Cardiac fibroblast (primary cell): ENCODE data around the gene CEP63.

ENCODE experiments used
- DNase-seq, 2 donors: peaks; one replicate each; pipeline versions ENCODE4 v3.0.0 to v3.0.0-alpha.2; 2010; ENCODE audit warnings: low read depth in 2 of 2
- H3K4me3 ChIP-seq, 2 donors: replicated peaks in 1 of 2; 1 replicate in 1 of 2; 2 replicates in 1 of 2; pipeline ENCODE4 v1.5.1; 2011; ENCODE audit warnings: low read depth in 2 of 2, low read length in 2 of 2, mild to moderate bottlenecking in 2 of 2, moderate library complexity in 1 of 2
- CTCF ChIP-seq: IDR thresholded peaks from one replicate; pipeline ENCODE4 v1.5.1; 2011; ENCODE audit warnings: low read depth, mild to moderate bottlenecking, low read length, inconsistent platforms

Gene CEP63

GRCh38 chr3:134608771-134609435, 123.0 kb downstream of the CEP63 start:
- DNase-seq: no peak
- TF ChIP-seq CTCF: no peak
- no peak overlapping the region for H3K4me3 ChIP-seq

GRCh38 chr3:134609821-134610431, 124.1 kb downstream of the CEP63 start:
- no peak for TF ChIP-seq CTCF
- DNase-seq: no peak
- no peak overlapping the region for H3K4me3 ChIP-seq

- DNase-seq: no peak
Measured at GRCh38 chr3:134610432-134611385, 124.9 kb downstream of the CEP63 start.

GRCh38 chr3:134611516-134611915, 125.7 kb downstream of the CEP63 start:
- H3K4me3 ChIP-seq: no peak overlapping the region
- TF ChIP-seq CTCF: no peak
- DNase-seq: no peak

More at GRCh38 chr3:134610432-134611385, 124.9 kb downstream of the CEP63 start:
- no peak overlapping the region for H3K4me3 ChIP-seq
- TF ChIP-seq CTCF: no peak

- DNase-seq: no peak
- no peak for TF ChIP-seq CTCF
Measured at GRCh38 chr3:134613006-134613520, 127.2 kb downstream of the CEP63 start.

GRCh38 chr3:134614955-134615354, 129.1 kb downstream of the CEP63 start:
- H3K4me3 ChIP-seq: no peak overlapping the region
- DNase-seq: no peak
- TF ChIP-seq CTCF: no peak

More at GRCh38 chr3:134613006-134613520, 127.2 kb downstream of the CEP63 start:
- H3K4me3 ChIP-seq: no peak overlapping the region
